BE2C (cell line): Measurements from ENCODE around the gene PLXDC2.

Experiments
- DNase-seq: peaks from one replicate; pipeline ENCODE4 v3.0.0-alpha.2; 2020
- H3K27me3 ChIP-seq: fragments of 250-450 bp; sonication (Bioruptor Pico); 2 replicates; pipeline ENCODE4 v1.5.1; 2020; ENCODE audit warnings: mild to moderate bottlenecking
- H3K36me3 ChIP-seq: fragments of 250-450 bp; sonication (Bioruptor Pico); 2 replicates; pipeline ENCODE4 v1.5.1; 2020; ENCODE audit warnings: mild to moderate bottlenecking
- H3K4me1 ChIP-seq: fragments of 250-450 bp; sonication (Bioruptor Pico); 2 replicates; pipeline ENCODE4 v1.5.1; 2020
- H3K4me3 ChIP-seq: 2 replicates; pipeline ENCODE4 v1.5.1; 2011; ENCODE audit warnings: low read depth, low read length
- H3K9me3 ChIP-seq: fragments of 250-450 bp; sonication (Bioruptor Pico); 2 replicates; pipeline ENCODE4 v1.5.1; 2020
- TF ChIP-seq, protein P1 (sequence below): IDR thresholded peaks from 2 replicates; pipeline ENCODE4 v1.5.1; 2012; ENCODE audit warnings: mild to moderate bottlenecking, low read depth, low read length

Gene PLXDC2

GRCh38 chr10:19970717-19971116 is 154.5 kb downstream of the PLXDC2 start:
- DNase-seq, result no peak
- TF ChIP-seq, protein P1, sequence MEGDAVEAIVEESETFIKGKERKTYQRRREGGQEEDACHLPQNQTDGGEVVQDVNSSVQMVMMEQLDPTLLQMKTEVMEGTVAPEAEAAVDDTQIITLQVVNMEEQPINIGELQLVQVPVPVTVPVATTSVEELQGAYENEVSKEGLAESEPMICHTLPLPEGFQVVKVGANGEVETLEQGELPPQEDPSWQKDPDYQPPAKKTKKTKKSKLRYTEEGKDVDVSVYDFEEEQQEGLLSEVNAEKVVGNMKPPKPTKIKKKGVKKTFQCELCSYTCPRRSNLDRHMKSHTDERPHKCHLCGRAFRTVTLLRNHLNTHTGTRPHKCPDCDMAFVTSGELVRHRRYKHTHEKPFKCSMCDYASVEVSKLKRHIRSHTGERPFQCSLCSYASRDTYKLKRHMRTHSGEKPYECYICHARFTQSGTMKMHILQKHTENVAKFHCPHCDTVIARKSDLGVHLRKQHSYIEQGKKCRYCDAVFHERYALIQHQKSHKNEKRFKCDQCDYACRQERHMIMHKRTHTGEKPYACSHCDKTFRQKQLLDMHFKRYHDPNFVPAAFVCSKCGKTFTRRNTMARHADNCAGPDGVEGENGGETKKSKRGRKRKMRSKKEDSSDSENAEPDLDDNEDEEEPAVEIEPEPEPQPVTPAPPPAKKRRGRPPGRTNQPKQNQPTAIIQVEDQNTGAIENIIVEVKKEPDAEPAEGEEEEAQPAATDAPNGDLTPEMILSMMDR, result no peak
- no peaks in the 10 kb centered on the region for H3K9me3 ChIP-seq
- no peaks in the 10 kb centered on the region for H3K27me3 ChIP-seq
- peaks cover 2% of the 10 kb centered on the region for H3K4me1 ChIP-seq
- no peak overlapping the region for H3K4me3 ChIP-seq
- H3K36me3 ChIP-seq, result no peaks in the 10 kb centered on the region

GRCh38 chr10:19971343-19972052 is 155.3 kb downstream of the PLXDC2 start:
- no peaks in the 10 kb centered on the region for H3K36me3 ChIP-seq
- H3K27me3 ChIP-seq, result no peaks in the 10 kb centered on the region
- H3K4me3 ChIP-seq, result no peak overlapping the region
- H3K9me3 ChIP-seq, result no peaks in the 10 kb centered on the region
- TF ChIP-seq, protein P1, result no peak
- H3K4me1 ChIP-seq, result peaks cover 2% of the 10 kb centered on the region
- DNase-seq, result no peak

GRCh38 chr10:19974138-19974537 is 157.9 kb downstream of the PLXDC2 start:
- DNase-seq, result no peak
- TF ChIP-seq, protein P1, result no peak
- no peaks in the 10 kb centered on the region; the same call in 1 of the 2 replicates for H3K4me1 ChIP-seq
- no peak overlapping the region for H3K4me3 ChIP-seq
- no peaks in the 10 kb centered on the region for H3K27me3 ChIP-seq
- no peaks in the 10 kb centered on the region for H3K9me3 ChIP-seq
- no peaks in the 10 kb centered on the region for H3K36me3 ChIP-seq

GRCh38 chr10:19974554-19974953 is 158.3 kb downstream of the PLXDC2 start:
- no peaks in the 10 kb centered on the region for H3K9me3 ChIP-seq
- TF ChIP-seq, protein P1, result no peak
- no peaks in the 10 kb centered on the region for H3K36me3 ChIP-seq
- no peak overlapping the region for H3K4me3 ChIP-seq
- DNase-seq, result no peak
- H3K4me1 ChIP-seq, result no peaks in the 10 kb centered on the region
- H3K27me3 ChIP-seq, result no peaks in the 10 kb centered on the region

GRCh38 chr10:19977097-19977521 is 160.9 kb downstream of the PLXDC2 start:
- TF ChIP-seq, protein P1, result no peak
- H3K27me3 ChIP-seq, result no peaks in the 10 kb centered on the region
- H3K4me3 ChIP-seq, result no peak overlapping the region

GRCh38 chr10:19979628-19980027 is 163.4 kb downstream of the PLXDC2 start:
- H3K9me3 ChIP-seq, result no peaks in the 10 kb centered on the region
- TF ChIP-seq, protein P1, result no peak
- H3K36me3 ChIP-seq, result no peaks in the 10 kb centered on the region
- no peak for DNase-seq
- no peak overlapping the region for H3K4me3 ChIP-seq
- H3K27me3 ChIP-seq, result no peaks in the 10 kb centered on the region
- no peaks in the 10 kb centered on the region for H3K4me1 ChIP-seq

More at GRCh38 chr10:19977097-19977521, 160.9 kb downstream of the PLXDC2 start:
- Histone ChIP-seq H3K36me3 (no peaks in the 10 kb centered on the region), H3K4me1 (no peaks in the 10 kb centered on the region), H3K9me3 (no peaks in the 10 kb centered on the region)
- no peak for DNase-seq
